B cell (primary cell): ENCODE measurements around the gene DSCAML1. TPM values are rescaled to one million over a fixed set of nuclear protein-coding genes. Genes with fewer than 3 reads are reported as not detected.

Source experiments
- ATAC-seq: fragments of 200-7000 bp; cut with Tn5 transposase; one replicate; pipeline ENCODE4 v1.10.0; 2021; ENCODE audit warnings: low read depth, mild to moderate bottlenecking, moderate number of reproducible peaks, moderate library complexity
- CTCF ChIA-PET: fragments of 350-600 bp; sonication (Branson Sonifier 250); formaldehyde crosslinking; loops from one replicate; lab custom pipeline; 2021; ENCODE audit warnings: antibody characterized with exemption, inconsistent platforms; lab: Charles Lee
- POLR2A ChIA-PET: fragments of 350-600 bp; sonication (Branson Sonifier 250); formaldehyde crosslinking; loops from one replicate; lab custom pipeline; 2021; ENCODE audit warnings: antibody characterized with exemption; lab: Charles Lee
- DNase-seq: peaks from one replicate; pipeline ENCODE4 v3.0.0; 2013
- H2AFZ ChIP-seq: 2 replicates; pipeline ENCODE4 v1.6.1; 2012; ENCODE audit warnings: mild to moderate bottlenecking, low read depth, low read length; ENCODE audit not compliant: insufficient read depth, poor library complexity, severe bottlenecking
- H3K27ac ChIP-seq, 2 donors: 1 replicate in 1 of 2; 2 replicates in 1 of 2; pipeline ENCODE4 v1.5.1; 2012 to 2013; ENCODE audit warnings: low read length in 2 of 2, mild to moderate bottlenecking in 2 of 2, moderate library complexity in 1 of 2
- H3K27me3 ChIP-seq, 4 experiments: fragments of 200-600 bp in 1 of 4; sonication (generic) in 1 of 4; replicated peaks in 1 of 4; 1 replicate in 2 of 4; 2 replicates in 2 of 4; pipeline versions ENCODE4 v1.6.1 to v1.7.0; 2013 to 2016; ENCODE audit warnings: low read length in 3 of 4, mild to moderate bottlenecking in 2 of 4, mixed read lengths in 1 of 4, moderate library complexity in 1 of 4; ENCODE audit not compliant: insufficient read depth in 4 of 4, control insufficient read depth in 3 of 4; ENCODE audit errors: control extremely low read depth in 1 of 4
- H3K36me3 ChIP-seq, 2 experiments: replicated peaks in 1 of 2; 1 replicate in 1 of 2; 2 replicates in 1 of 2; pipeline versions ENCODE4 v1.6.1 to v1.7.1; 2013; ENCODE audit warnings: low read length in 1 of 2; ENCODE audit not compliant: insufficient read depth in 2 of 2, control insufficient read depth in 1 of 2; ENCODE audit errors: control extremely low read depth in 1 of 2, extremely low read depth in 1 of 2
- H3K4me1 ChIP-seq, 2 donors: fragments of 200-600 bp in 1 of 2; sonication (generic) in 1 of 2; 1 replicate in 1 of 2; 2 replicates in 1 of 2; pipeline versions ENCODE4 v1.5.1 to v1.6.1; 2013 to 2017; ENCODE audit warnings: low read length in 2 of 2; ENCODE audit not compliant: control insufficient read depth in 2 of 2, insufficient read depth in 2 of 2
- H3K4me2 ChIP-seq: replicated peaks from 2 replicates; pipeline ENCODE3; 2012; ENCODE audit warnings: mild to moderate bottlenecking, low read depth, low read length; ENCODE audit not compliant: poor library complexity, severe bottlenecking
- H3K4me3 ChIP-seq, 5 experiments: fragments of 200-600 bp in 1 of 5; sonication (generic) in 1 of 5; 1 replicate in 3 of 5; 2 replicates in 2 of 5; pipeline versions ENCODE4 v1.5.1 to v1.7.0; 2011 to 2016; ENCODE audit warnings: low read length in 4 of 5, mild to moderate bottlenecking in 4 of 5, low read depth in 2 of 5, control low read depth in 1 of 5, moderate library complexity in 1 of 5; ENCODE audit not compliant: insufficient read depth in 1 of 5; ENCODE audit errors: control extremely low read depth in 1 of 5, extremely low read depth in 1 of 5
- H3K79me2 ChIP-seq: fragments of 200-600 bp; sonication (generic); one replicate; pipeline ENCODE4 v1.6.0; 2016; ENCODE audit warnings: low read length; ENCODE audit not compliant: control insufficient read depth, insufficient read depth
- H3K9ac ChIP-seq: fragments of 200-600 bp; sonication (generic); 2 replicates; pipeline ENCODE4 v1.6.1; 2017; ENCODE audit warnings: mild to moderate bottlenecking, low read length, moderate library complexity
- H3K9me3 ChIP-seq, 3 donors: one replicate each; pipeline versions ENCODE4 v1.6.1 to v1.7.1; 2013; ENCODE audit warnings: low read length in 2 of 3; ENCODE audit not compliant: control insufficient read depth in 2 of 3, insufficient read depth in 1 of 3; ENCODE audit errors: control extremely low read depth in 1 of 3
- H4K20me1 ChIP-seq: 2 replicates; pipeline ENCODE4 v1.6.0; 2012; ENCODE audit warnings: mild to moderate bottlenecking, low read length; ENCODE audit not compliant: insufficient read depth, control insufficient read depth, poor library complexity, severe bottlenecking
- H3K27ac Mint-ChIP-seq: one replicate; pipeline ENCODE4 v1.8.0; 2021; ENCODE audit warnings: mixed read lengths
- H3K27me3 Mint-ChIP-seq: one replicate; pipeline ENCODE4 v1.8.0; 2021; ENCODE audit warnings: mixed read lengths
- H3K4me1 Mint-ChIP-seq: one replicate; pipeline ENCODE4 v1.8.0; 2021; ENCODE audit warnings: mixed read lengths
- H3K4me3 Mint-ChIP-seq: one replicate; pipeline ENCODE4 v1.8.0; 2021; ENCODE audit warnings: mixed read lengths
- H3K9me3 Mint-ChIP-seq: one replicate; pipeline ENCODE4 v1.8.0; 2022; ENCODE audit warnings: mixed read lengths; ENCODE audit not compliant: insufficient read depth
- CTCF ChIP-seq: fragments of 200-600 bp; IDR thresholded peaks from one replicate; pipeline ENCODE4 v1.8.0; 2022; ENCODE audit warnings: antibody characterized with exemption, mild to moderate bottlenecking
- EZH2 ChIP-seq: IDR thresholded peaks from 2 replicates; pipeline ENCODE4 v1.6.1; 2012; ENCODE audit warnings: borderline replicate concordance, low read depth, mild to moderate bottlenecking, moderate library complexity, low read length; ENCODE audit not compliant: insufficient read depth, poor library complexity, severe bottlenecking
- WGBS: methylation state at CpG from one replicate; pipeline ENCODE4 v1.1.5; 2013; ENCODE audit warnings: missing lambda C conversion rate; ENCODE audit not compliant: insufficient coverage; 5-methylcytosine and 5-hydroxymethylcytosine counted together
- intact Hi-C: fragments of 100-400 bp; cut with micrococcal nuclease; formaldehyde crosslinking; loops from one replicate; pipeline ENCODE4 v1.10.0; 2022
- polyA plus RNA-seq: library from polyadenylated mRNA; depleted of rRNA; stranded (reverse); fragments of >200 nt; gene quantifications from 2 replicates; pipeline ENCODE4 v1.2.3, GENCODE V29; 2012
- total RNA-seq, 2 donors: library from RNA; stranded (reverse); fragments of 120-200 nt in 1 of 2; gene quantifications; 1 replicate in 1 of 2; 2 replicates in 1 of 2; pipeline versions ENCODE4 v1.2.3 to v1.2.4, GENCODE V29; 2013 to 2022

DSCAML1 gene
- total and polyA plus RNA-seq, 2 donors (not counting 1 experiment from before 2014, with no cell fraction given): 1.2 to 6.2 TPM

DNA sequence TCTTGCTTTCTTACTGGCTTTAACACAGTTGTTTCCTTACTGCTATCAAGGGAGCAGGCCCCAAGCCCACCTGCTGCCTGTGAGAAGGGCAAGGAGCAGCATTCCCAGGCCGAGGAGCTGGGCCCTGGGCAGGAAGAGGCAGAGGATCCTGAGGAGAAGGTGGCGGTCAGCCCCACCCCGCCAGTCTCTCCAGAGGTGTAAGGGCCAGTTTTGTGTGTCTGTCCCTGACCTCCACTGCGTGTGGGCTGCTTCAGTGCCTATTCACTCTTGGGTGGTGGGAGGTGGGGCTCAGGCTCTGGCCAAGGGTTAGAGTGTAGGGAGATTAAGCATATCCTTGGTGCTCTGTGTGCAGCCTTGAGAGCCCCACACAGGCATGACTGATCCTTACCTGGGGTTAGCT, 414.3 kb downstream of the DSCAML1 start:
- no peak for DNase-seq
- H3K27me3 ChIP-seq: no peaks in the 10 kb centered on the region
- intact Hi-C loops: no loop called here
- Mint-ChIP-seq H3K4me1 (no peaks in the 10 kb centered on the region), H3K9me3 (no peaks in the 10 kb centered on the region), H3K4me3 (no peak overlapping the region), H3K27me3 (no peaks in the 10 kb centered on the region), H3K27ac (no peak overlapping the region)
- no peak overlapping the region for H3K4me2 ChIP-seq
- ChIA-PET CTCF (interaction anchor here (0.5 kb wide), 1 partner anchor 983 kb away, joined by 3 read pairs; no protein-coding TSS in a partner anchor), POLR2A (no interaction called here)
- H3K4me1 ChIP-seq: no peaks in the 10 kb centered on the region
- 98% methylated on average over 4 of the region's 4 CpGs for WGBS
- H3K9ac ChIP-seq: no peak overlapping the region
- no peaks in the 10 kb centered on the region for H3K9me3 ChIP-seq
- no peak for TF ChIP-seq CTCF
- no peak for TF ChIP-seq EZH2
- no peaks in the 10 kb centered on the region for H4K20me1 ChIP-seq
- no peak overlapping the region for H3K27ac ChIP-seq
- H2AFZ ChIP-seq: no peak overlapping the region
- H3K4me3 ChIP-seq: no peak overlapping the region
- ATAC-seq: no peak
- H3K36me3 ChIP-seq: peaks cover 0 to 53% of the 10 kb centered on the region in 2 experiments
- H3K79me2 ChIP-seq: no peaks in the 10 kb centered on the region

DNA sequence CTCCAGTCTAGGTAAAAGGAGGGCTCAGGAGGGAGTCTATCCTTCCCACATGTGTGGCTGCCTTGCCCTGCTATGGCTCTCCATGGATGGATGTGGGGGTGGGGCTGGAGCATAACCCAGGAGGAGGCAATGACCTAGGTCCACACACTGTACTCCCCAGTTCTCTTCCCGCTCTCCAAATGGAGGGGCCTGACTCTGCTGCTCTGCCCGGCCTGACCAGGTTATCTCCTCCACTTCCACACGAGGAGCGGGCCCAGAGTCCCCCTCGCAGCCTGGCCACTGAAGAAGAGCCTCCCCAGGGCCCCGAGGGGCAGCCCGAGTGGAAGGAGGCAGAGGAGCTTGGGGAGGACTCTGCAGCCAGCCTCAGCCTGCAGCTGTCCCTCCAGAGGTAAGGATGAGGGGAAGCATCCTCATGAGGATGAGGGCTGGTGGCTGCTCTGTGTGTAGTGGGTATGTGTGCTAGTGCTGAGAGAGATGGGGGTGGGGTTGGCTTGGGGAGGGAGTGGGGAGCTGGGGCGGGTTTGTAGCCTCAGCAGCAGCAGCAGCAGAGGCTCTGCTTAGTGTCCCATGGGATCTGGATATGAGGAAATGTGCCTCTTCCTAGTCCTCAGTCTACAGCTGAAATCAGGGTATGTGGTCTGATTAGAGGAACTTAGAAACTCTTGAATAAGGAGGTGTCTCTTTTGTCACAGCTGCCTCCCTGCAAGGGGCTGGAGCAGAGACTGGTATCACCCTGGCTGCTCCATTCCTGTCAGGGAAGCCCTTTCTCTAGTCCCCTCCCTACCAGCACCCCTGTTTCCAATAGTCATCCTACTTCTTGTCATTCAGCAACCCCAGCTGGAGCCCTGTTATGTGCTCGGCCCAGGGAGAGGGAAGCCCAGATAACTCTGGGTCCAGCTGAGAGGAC, 415.3 kb downstream of the DSCAML1 start:
- H3K9ac ChIP-seq: no peak overlapping the region
- POLR2A ChIA-PET: no interaction called here
- no peak for ATAC-seq
- CTCF ChIA-PET: no interaction called here
- no peaks in the 10 kb centered on the region for H3K9me3 ChIP-seq
- H3K27me3 Mint-ChIP-seq: no peaks in the 10 kb centered on the region
- no peaks in the 10 kb centered on the region for H3K27me3 ChIP-seq
- no peaks in the 10 kb centered on the region for H3K9me3 Mint-ChIP-seq
- no peaks in the 10 kb centered on the region for H3K4me1 ChIP-seq
- no peak for DNase-seq
- H3K27ac Mint-ChIP-seq: no peak overlapping the region
- no peak overlapping the region for H3K4me3 ChIP-seq
- H3K79me2 ChIP-seq: no peaks in the 10 kb centered on the region
- no peak overlapping the region for H3K4me3 Mint-ChIP-seq
- no peaks in the 10 kb centered on the region for H4K20me1 ChIP-seq
- H3K4me1 Mint-ChIP-seq: no peaks in the 10 kb centered on the region
- 98% methylated on average over 8 of the region's 9 CpGs for WGBS
- H3K36me3 ChIP-seq: peaks cover 0 to 48% of the 10 kb centered on the region in 2 experiments
- H2AFZ ChIP-seq: no peak overlapping the region
- no peak overlapping the region for H3K27ac ChIP-seq
- intact Hi-C loops: no loop called here
- TF ChIP-seq CTCF (no peak), EZH2 (no peak)
- H3K4me2 ChIP-seq: no peak overlapping the region
